Tibial nerve (tissue), 4 donors: ENCODE measurements around the gene EXTL1.

Source experiments
- EP300 ChIP-seq, 2 donors: sonication (generic); formaldehyde crosslinking; IDR thresholded peaks; one replicate each; pipeline ENCODE4 v1.6.1; 2017; ENCODE audit warnings: antibody characterized with exemption in 2 of 2, mild to moderate bottlenecking in 1 of 2
- POLR2A ChIP-seq, 2 donors: fragments of 450-650 bp; IDR thresholded peaks; one replicate each; pipeline ENCODE4 v1.6.1; 2017; ENCODE audit warnings: antibody characterized with exemption in 2 of 2, mild to moderate bottlenecking in 2 of 2, moderate library complexity in 2 of 2
- TF ChIP-seq, protein P1 (sequence below), 5 experiments: fragments of 200-600 bp in 3 of 5; fragments of 450-650 bp in 2 of 5; sonication (generic) in 3 of 5; IDR thresholded peaks; one replicate each; pipeline ENCODE4 v1.5.1; 2016 to 2019; ENCODE audit warnings: antibody characterized with exemption in 5 of 5, mild to moderate bottlenecking in 3 of 5, moderate library complexity in 2 of 5

- TF ChIP-seq, protein P1, sequence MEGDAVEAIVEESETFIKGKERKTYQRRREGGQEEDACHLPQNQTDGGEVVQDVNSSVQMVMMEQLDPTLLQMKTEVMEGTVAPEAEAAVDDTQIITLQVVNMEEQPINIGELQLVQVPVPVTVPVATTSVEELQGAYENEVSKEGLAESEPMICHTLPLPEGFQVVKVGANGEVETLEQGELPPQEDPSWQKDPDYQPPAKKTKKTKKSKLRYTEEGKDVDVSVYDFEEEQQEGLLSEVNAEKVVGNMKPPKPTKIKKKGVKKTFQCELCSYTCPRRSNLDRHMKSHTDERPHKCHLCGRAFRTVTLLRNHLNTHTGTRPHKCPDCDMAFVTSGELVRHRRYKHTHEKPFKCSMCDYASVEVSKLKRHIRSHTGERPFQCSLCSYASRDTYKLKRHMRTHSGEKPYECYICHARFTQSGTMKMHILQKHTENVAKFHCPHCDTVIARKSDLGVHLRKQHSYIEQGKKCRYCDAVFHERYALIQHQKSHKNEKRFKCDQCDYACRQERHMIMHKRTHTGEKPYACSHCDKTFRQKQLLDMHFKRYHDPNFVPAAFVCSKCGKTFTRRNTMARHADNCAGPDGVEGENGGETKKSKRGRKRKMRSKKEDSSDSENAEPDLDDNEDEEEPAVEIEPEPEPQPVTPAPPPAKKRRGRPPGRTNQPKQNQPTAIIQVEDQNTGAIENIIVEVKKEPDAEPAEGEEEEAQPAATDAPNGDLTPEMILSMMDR (IDR thresholded peaks at IDR 0.05): no peak
- TF ChIP-seq POLR2A (IDR thresholded peaks at IDR 0.05): no peak
- TF ChIP-seq EP300 (IDR thresholded peaks at IDR 0.05): no peak
Observed at GRCh38 chr1:26057189-26057588, 35.6 kb downstream of the EXTL1 start.
